H1 (cell line): ENCODE results near the gene BIRC5. TPM values are rescaled to one million over a fixed set of nuclear protein-coding genes. Genes with fewer than 3 reads are reported as not detected.

Source experiments
- CTCF ChIA-PET: fragments of 300-600 bp; sonication (Branson Sonifier 250); formaldehyde crosslinking; loops from one replicate; lab custom pipeline; 2021; ENCODE audit not compliant: partially characterized antibody; lab: Charles Lee
- POLR2A ChIA-PET: fragments of 300-600 bp; sonication (Branson Sonifier 250); formaldehyde crosslinking; loops from one replicate; lab custom pipeline; 2021; ENCODE audit warnings: inconsistent platforms; ENCODE audit not compliant: partially characterized antibody; lab: Charles Lee
- DNase-seq, 2 experiments: peaks; one replicate each; pipeline versions ENCODE4 v3.0.0 to v3.0.0-alpha.2; 2010 to 2022; ENCODE audit warnings: low spot score in 2 of 2, low read depth in 1 of 2, mixed read lengths in 1 of 2
- FAIRE-seq: peaks from 2 replicates; lab custom pipeline; 2011; peaks lifted over from hg19 to GRCh38; lab: Jason Lieb, UNC
- H2AFZ ChIP-seq: 2 replicates; pipeline ENCODE4 v1.8.1; 2012; ENCODE audit warnings: low read length, inconsistent platforms
- H2AK5ac ChIP-seq: 2 replicates; pipeline ENCODE4 v1.6.1; 2013; ENCODE audit warnings: low read depth, low read length
- H2BK120ac ChIP-seq: replicated peaks from 2 replicates; pipeline ENCODE3; 2013; ENCODE audit warnings: low read depth, low read length, inconsistent platforms
- H2BK12ac ChIP-seq: 2 replicates; pipeline ENCODE4 v1.6.1; 2013; ENCODE audit warnings: low read depth, low read length
- H2BK15ac ChIP-seq: 2 replicates; pipeline ENCODE4 v1.6.1; 2013; ENCODE audit warnings: low read length
- H2BK20ac ChIP-seq: 2 replicates; pipeline ENCODE4 v1.6.1; 2013; ENCODE audit warnings: low read length
- H2BK5ac ChIP-seq: 2 replicates; pipeline ENCODE4 v1.6.1; 2013; ENCODE audit warnings: low read depth, low read length
- H3K14ac ChIP-seq: 2 replicates; pipeline ENCODE4 v1.6.1; 2013; ENCODE audit warnings: inconsistent platforms; ENCODE audit not compliant: insufficient read length
- H3K18ac ChIP-seq: 2 replicates; pipeline ENCODE4 v1.6.1; 2013; ENCODE audit warnings: low read length; ENCODE audit errors: extremely low read depth
- H3K23ac ChIP-seq: 2 replicates; pipeline ENCODE4 v1.6.1; 2013; ENCODE audit warnings: inconsistent platforms; ENCODE audit not compliant: insufficient read length
- H3K23me2 ChIP-seq: 2 replicates; pipeline ENCODE4 v1.6.1; 2013; ENCODE audit warnings: low read depth, low read length
- H3K27ac ChIP-seq: 2 replicates; pipeline ENCODE4 v1.6.1; 2011; ENCODE audit warnings: low read depth, low read length, inconsistent platforms
- H3K27me3 ChIP-seq, 4 experiments: replicated peaks in 1 of 4; 1 replicate in 1 of 4; 2 replicates in 3 of 4; pipeline versions ENCODE4 v1.6.1 to v1.8.1; 2011 to 2013; ENCODE audit warnings: low read length in 3 of 4, mild to moderate bottlenecking in 3 of 4, inconsistent platforms in 2 of 4, mixed read lengths in 2 of 4, moderate library complexity in 1 of 4; ENCODE audit not compliant: control insufficient read depth in 3 of 4, insufficient read depth in 3 of 4; ENCODE audit errors: extremely low read depth in 1 of 4
- H3K36me3 ChIP-seq, 4 experiments: 2 replicates each; pipeline versions ENCODE4 v1.6.1 to v1.8.1; 2011 to 2013; ENCODE audit warnings: mild to moderate bottlenecking in 4 of 4, low read length in 3 of 4, moderate library complexity in 2 of 4, control low read depth in 1 of 4, inconsistent platforms in 1 of 4; ENCODE audit not compliant: insufficient read depth in 4 of 4, control insufficient read depth in 2 of 4
- H3K4ac ChIP-seq: replicated peaks from 2 replicates; pipeline ENCODE3; 2013; ENCODE audit warnings: low read length, low read depth, mixed read lengths, inconsistent platforms; ENCODE audit not compliant: insufficient read length
- H3K4me1 ChIP-seq, 4 experiments: replicated peaks in 1 of 4; 1 replicate in 1 of 4; 2 replicates in 3 of 4; pipeline versions ENCODE4 v1.6.1 to v1.8.1; 2011 to 2013; ENCODE audit warnings: low read length in 3 of 4, inconsistent platforms in 2 of 4, mixed read lengths in 1 of 4; ENCODE audit not compliant: insufficient read depth in 4 of 4, control insufficient read depth in 3 of 4
- H3K4me2 ChIP-seq, 2 experiments: 2 replicates each; pipeline versions ENCODE4 v1.6.1 to v1.8.1; 2011 to 2013; ENCODE audit warnings: low read depth in 2 of 2, low read length in 2 of 2, control low read depth in 1 of 2, inconsistent platforms in 1 of 2, mild to moderate bottlenecking in 1 of 2; ENCODE audit not compliant: insufficient read depth in 1 of 2
- H3K4me3 ChIP-seq, 4 experiments: fragments of 200-600, 300-600 bp in 1 of 4; sonication (generic), shearing (Covaris generic), sonication (Bioruptor Twin) in 1 of 4; 2 replicates each; pipeline versions ENCODE4 v1.5.1 to v1.8.1; 2011 to 2016; ENCODE audit warnings: low read length in 4 of 4, low read depth in 3 of 4, control low read depth in 2 of 4, inconsistent platforms in 2 of 4, mild to moderate bottlenecking in 2 of 4, mixed read lengths in 1 of 4, moderate library complexity in 1 of 4; ENCODE audit not compliant: insufficient read depth in 2 of 4; ENCODE audit errors: extremely low read depth in 1 of 4
- H3K56ac ChIP-seq: replicated peaks from 2 replicates; pipeline ENCODE3; 2013; ENCODE audit warnings: low read depth, mild to moderate bottlenecking, mixed read lengths, low read length, inconsistent platforms; ENCODE audit not compliant: insufficient read length
- H3K79me1 ChIP-seq: 2 replicates; pipeline ENCODE4 v1.6.1; 2013; ENCODE audit warnings: low read depth, low read length, control low read depth
- H3K79me2 ChIP-seq, 2 experiments: 2 replicates each; pipeline versions ENCODE4 v1.6.1 to v1.8.1; 2012 to 2013; ENCODE audit warnings: low read length in 2 of 2, mild to moderate bottlenecking in 2 of 2, inconsistent platforms in 1 of 2; ENCODE audit not compliant: insufficient read depth in 2 of 2, control insufficient read depth in 1 of 2
- H3K9ac ChIP-seq, 4 experiments: replicated peaks in 1 of 4; 1 replicate in 1 of 4; 2 replicates in 3 of 4; pipeline versions ENCODE4 v1.6.1 to v1.8.1; 2011 to 2013; ENCODE audit warnings: low read depth in 3 of 4, low read length in 3 of 4, control low read depth in 2 of 4, mild to moderate bottlenecking in 2 of 4, moderate library complexity in 2 of 4, inconsistent platforms in 1 of 4; ENCODE audit errors: extremely low read depth in 1 of 4
- H3K9me3 ChIP-seq, 2 experiments: 2 replicates each; pipeline versions ENCODE4 v1.6.1 to v1.8.1; 2012 to 2013; ENCODE audit warnings: mild to moderate bottlenecking in 2 of 2, moderate library complexity in 2 of 2, control low read depth in 1 of 2, inconsistent platforms in 1 of 2, low read depth in 1 of 2, low read length in 1 of 2, mixed read lengths in 1 of 2; ENCODE audit not compliant: insufficient read depth in 2 of 2
- H4K20me1 ChIP-seq, 2 experiments: replicated peaks in 1 of 2; 2 replicates each; pipeline versions ENCODE3 to v1.8.1; 2011 to 2013; ENCODE audit warnings: inconsistent platforms in 2 of 2, low read length in 2 of 2, mild to moderate bottlenecking in 1 of 2; ENCODE audit not compliant: insufficient read depth in 2 of 2, control insufficient read depth in 1 of 2
- H4K5ac ChIP-seq: 2 replicates; pipeline ENCODE4 v1.6.1; 2013; ENCODE audit warnings: low read length, low read depth, mixed read lengths, inconsistent platforms; ENCODE audit not compliant: insufficient read length
- H4K8ac ChIP-seq: 2 replicates; pipeline ENCODE4 v1.8.0; 2013; ENCODE audit warnings: mild to moderate bottlenecking, moderate library complexity, low read length, inconsistent platforms; ENCODE audit not compliant: insufficient read depth; ENCODE audit errors: extremely low read depth
- H4K91ac ChIP-seq: replicated peaks from 2 replicates; pipeline ENCODE3; 2013; ENCODE audit warnings: low read length, mixed read lengths, inconsistent platforms; ENCODE audit not compliant: insufficient read length
- ATF2 ChIP-seq: IDR thresholded peaks from 2 replicates; pipeline ENCODE4 v1.6.1; 2012; ENCODE audit warnings: low read length, inconsistent platforms
- ATF3 ChIP-seq: IDR thresholded peaks from 2 replicates; pipeline ENCODE4 v1.6.1; 2011; ENCODE audit warnings: low read depth, mild to moderate bottlenecking, low read length; ENCODE audit not compliant: insufficient read depth
- FOSL1 ChIP-seq: IDR thresholded peaks from 2 replicates; pipeline ENCODE4 v1.6.1; 2011; ENCODE audit warnings: mild to moderate bottlenecking, low read depth, low read length, moderate library complexity; ENCODE audit not compliant: insufficient read depth
- GTF2F1 ChIP-seq: IDR thresholded peaks from 2 replicates; pipeline ENCODE4 v1.6.1; 2012; ENCODE audit warnings: low read depth, low read length, improper control_type of control experiment, borderline replicate concordance
- KDM5A ChIP-seq: fragments of 200-600 bp; IDR thresholded peaks from 2 replicates; pipeline ENCODE4 v1.7.1; 2012; ENCODE audit warnings: mild to moderate bottlenecking, low read length, inconsistent platforms, mixed read lengths
- NANOG ChIP-seq: IDR thresholded peaks from 2 replicates; pipeline ENCODE4 v1.6.1; 2011; ENCODE audit warnings: low read length, low read depth, mild to moderate bottlenecking, inconsistent platforms; ENCODE audit not compliant: insufficient read depth, poor library complexity, severe bottlenecking
- NRF1 ChIP-seq: IDR thresholded peaks from 2 replicates; pipeline ENCODE4 v1.6.1; 2011; ENCODE audit warnings: mild to moderate bottlenecking, low read depth, low read length, improper control_type of control experiment
- POLR2AphosphoS5 ChIP-seq: IDR thresholded peaks from 2 replicates; pipeline ENCODE4 v1.6.1; 2011; ENCODE audit warnings: low read depth, low read length
- SIRT6 ChIP-seq: IDR thresholded peaks from one replicate; pipeline ENCODE4 v1.7.1; 2012; ENCODE audit warnings: low read length, inconsistent platforms
- WGBS, 2 experiments: shearing (Covaris generic) in 1 of 2; methylation state at CpG; one replicate each; pipeline versions ENCODE4 v1.1.6 to v1.1.7; 2013 to 2015; ENCODE audit warnings: low lambda C conversion rate in 2 of 2, mixed read lengths in 2 of 2, inconsistent platforms in 1 of 2, low coverage in 1 of 2, missing lambda C conversion rate in 1 of 2; ENCODE audit not compliant: insufficient replicate concordance in 2 of 2, insufficient coverage in 1 of 2, insufficient read length in 1 of 2; ENCODE audit errors: extremely low coverage in 1 of 2, missing lambda C conversion rate in 1 of 2; 5-methylcytosine and 5-hydroxymethylcytosine counted together
- polyA plus RNA-seq, 7 experiments: library from polyadenylated mRNA; depleted of rRNA in 3 of 7; stranded (reverse) in 5 of 7; unstranded in 2 of 7; fragments of >200 nt in 5 of 7; fragments of 200-250 nt in 2 of 7; gene quantifications; 1 replicate in 5 of 7; 2 replicates in 1 of 7; 4 replicates in 1 of 7; pipeline versions ENCODE4 v1.2.1 to v1.2.3, GENCODE V29; 2011 to 2013; ENCODE audit warnings: missing spikeins in 2 of 7, mixed read lengths in 2 of 7
- total RNA-seq: library from RNA; stranded (reverse); fragmentation: NEBNext Ultra II Directional; extraction: Animal tissue kit (Norgen Biotek cat#: 25700); gene quantifications from 2 replicates; pipeline ENCODE4 v1.2.1, GENCODE V29; 2021

The BIRC5 gene
- total and polyA plus RNA-seq, 2 of the 8 experiments (the other 6 are each of a cell fraction or from before 2014, with no cell fraction given), result 42.2 to 108 TPM

- no peak overlapping the region for H2BK12ac ChIP-seq
- H3K9ac ChIP-seq, result no peak overlapping the region
- no peaks in the 10 kb centered on the region for H3K4me1 ChIP-seq
- H3K27me3 ChIP-seq, result no peaks in the 10 kb centered on the region
- H3K4ac ChIP-seq, result no peak overlapping the region
- CTCF ChIA-PET, result interaction anchor here (1.1 to 1.6 kb wide), 3 partner anchors 21 to 33 kb away, joined by 4 to 7 read pairs (median 4); partner anchors contain the start of genes AFMID and TK1
- WGBS, 2 experiments, result 85% methylated on average over 3 of the region's 3 CpGs; no CpG with 5 or more reads in 1 of the 2 experiments
- no peak overlapping the region for H2AFZ ChIP-seq
- H3K56ac ChIP-seq, result no peak overlapping the region
- H3K79me1 ChIP-seq, result peaks cover 2% of the 10 kb centered on the region; the same call in 1 of the 2 replicates
- no peaks in the 10 kb centered on the region for H3K9me3 ChIP-seq
- H3K23ac ChIP-seq, result no peak overlapping the region
- DNase-seq, result no peak
- no peak overlapping the region for H2BK15ac ChIP-seq
- H3K4me2 ChIP-seq, result no peak overlapping the region
- no peaks in the 10 kb centered on the region for H3K23me2 ChIP-seq
- peaks cover 0 to 13% (median 1%) of the 10 kb centered on the region in 4 experiments; a peak in 3 of 8 replicates for H3K36me3 ChIP-seq
- peaks cover 0 to 2% of the 10 kb centered on the region in 2 experiments for H4K20me1 ChIP-seq
- H4K5ac ChIP-seq, result no peak overlapping the region
- no peak overlapping the region for H2BK5ac ChIP-seq
- no peak overlapping the region for H2BK20ac ChIP-seq
- H3K79me2 ChIP-seq, result no peaks in the 10 kb centered on the region
- no peak overlapping the region for H3K18ac ChIP-seq
- H2BK120ac ChIP-seq, result no peak overlapping the region
- POLR2A ChIA-PET, result interaction anchor here (1.0 to 5.8 kb wide), 4 partner anchors 9 to 39 kb away, joined by 3 to 36 read pairs (median 4); partner anchors contain the start of genes AFMID and TK1
- H4K91ac ChIP-seq, result no peak overlapping the region
- FAIRE-seq, result no peak
- no peak overlapping the region for H3K4me3 ChIP-seq
- H3K27ac ChIP-seq, result no peak overlapping the region
- H3K14ac ChIP-seq, result no peak overlapping the region
- H4K8ac ChIP-seq, result no peak overlapping the region
- no peak overlapping the region for H2AK5ac ChIP-seq
- TF ChIP-seq NANOG, result no peak
- no peak for TF ChIP-seq KDM5A
- TF ChIP-seq ATF3, result no peak
- no peak for TF ChIP-seq FOSL1
- no peak for TF ChIP-seq SIRT6
- no peak for TF ChIP-seq NRF1
- no peak for TF ChIP-seq GTF2F1
- TF ChIP-seq POLR2AphosphoS5, result no peak
- TF ChIP-seq ATF2, result no peak
Observed at GRCh38 chr17:78208486-78208885, 5.6 kb upstream of the BIRC5 start.
